Colonic mucosa (tissue), 4 donors: ENCODE measurements around the gene DUT. TPM values are rescaled to one million over a fixed set of nuclear protein-coding genes. Genes with fewer than 3 reads are reported as not detected.

Experiments used
- DNase-seq: peaks from one replicate; pipeline ENCODE4 v3.0.0-alpha.2; 2020
- H3K27ac ChIP-seq: fragments of 200-600 bp; one replicate; pipeline ENCODE4 v1.8.0; 2021
- H3K27me3 ChIP-seq: fragments of 200-600 bp; one replicate; pipeline ENCODE4 v1.8.0; 2021
- H3K36me3 ChIP-seq: fragments of 200-600 bp; one replicate; pipeline ENCODE4 v1.8.0; 2021
- H3K4me1 ChIP-seq: fragments of 200-600 bp; one replicate; pipeline ENCODE4 v1.8.0; 2021; ENCODE audit warnings: mild to moderate bottlenecking
- H3K4me3 ChIP-seq: fragments of 200-600 bp; one replicate; pipeline ENCODE4 v1.8.0; 2021
- H3K9ac ChIP-seq, 2 donors: one replicate each; pipeline ENCODE4 v1.7.0; 2013; ENCODE audit warnings: control low read depth in 2 of 2, low read depth in 2 of 2, low read length in 2 of 2
- H3K9me3 ChIP-seq: fragments of 200-600 bp; one replicate; pipeline ENCODE4 v1.8.0; 2021
- CTCF ChIP-seq: fragments of 200-600 bp; IDR thresholded peaks from one replicate; pipeline ENCODE4 v1.8.0; 2022; ENCODE audit warnings: antibody characterized with exemption, mild to moderate bottlenecking
- intact Hi-C: fragments of 100-400 bp; cut with DNase I; formaldehyde crosslinking; loops from one replicate; pipeline ENCODE4 v1.14.1; 2022
- total RNA-seq, 2 donors: library from RNA; stranded (reverse); fragmentation: NEBNext Ultra II Directional in 1 of 2; extraction: Animal tissue kit (Norgen Biotek cat#: 25700) in 1 of 2; gene quantifications; one replicate each; pipeline ENCODE4 v1.2.1, GENCODE V29; 2021
- donor health status: healthy.
- donor health status: DM: no; HTN: no; CAD: no.
- donor health status: DM: no; HTN: no; CAD: no.

Gene DUT
- total RNA-seq, 2 donors from 2014 or later: 69.2 to 153 TPM

- Histone ChIP-seq H3K9me3 (no peaks in the 10 kb centered on the region), H3K4me1 (no peaks in the 10 kb centered on the region), H3K4me3 (no peak overlapping the region), H3K27ac (no peak overlapping the region), H3K36me3 (no peaks in the 10 kb centered on the region), H3K27me3 (no peaks in the 10 kb centered on the region), H3K9ac (no peak overlapping the region)
- intact Hi-C loops: no loop called here
- no peak for TF ChIP-seq CTCF
- DNase-seq: no peak
Measured at GRCh38 chr15:48306639-48307038, 24.6 kb upstream of the DUT start.

- no peak overlapping the region for H3K27ac ChIP-seq
- no peaks in the 10 kb centered on the region for H3K36me3 ChIP-seq
- H3K27me3 ChIP-seq: no peaks in the 10 kb centered on the region
- intact Hi-C loops: no loop called here
- no peaks in the 10 kb centered on the region for H3K4me1 ChIP-seq
- TF ChIP-seq CTCF: no peak
- H3K9me3 ChIP-seq: no peaks in the 10 kb centered on the region
- H3K9ac ChIP-seq: no peak overlapping the region
- DNase-seq: no peak
- H3K4me3 ChIP-seq: no peak overlapping the region
Measured at GRCh38 chr15:48307586-48307985, 23.6 kb upstream of the DUT start.

GRCh38 chr15:48309740-48310139 lies 21.5 kb upstream of the DUT start:
- H3K27ac ChIP-seq: no peak overlapping the region
- no peak overlapping the region for H3K4me3 ChIP-seq
- no peak for DNase-seq
- no peak for TF ChIP-seq CTCF
- no peaks in the 10 kb centered on the region for H3K4me1 ChIP-seq
- no peak overlapping the region for H3K9ac ChIP-seq
- no peaks in the 10 kb centered on the region for H3K27me3 ChIP-seq
- H3K9me3 ChIP-seq: no peaks in the 10 kb centered on the region
- intact Hi-C loops: no loop called here
- no peaks in the 10 kb centered on the region for H3K36me3 ChIP-seq

GRCh38 chr15:48313216-48313615 lies 18.0 kb upstream of the DUT start:
- Histone ChIP-seq H3K9ac (no peak overlapping the region), H3K4me3 (no peak overlapping the region), H3K36me3 (no peaks in the 10 kb centered on the region), H3K27me3 (no peaks in the 10 kb centered on the region), H3K27ac (no peak overlapping the region), H3K9me3 (no peaks in the 10 kb centered on the region), H3K4me1 (no peaks in the 10 kb centered on the region)
- no peak for TF ChIP-seq CTCF
- DNase-seq: no peak
- intact Hi-C loops: no loop called here

- no peak for TF ChIP-seq CTCF
- H3K9ac ChIP-seq: no peak overlapping the region
- H3K4me1 ChIP-seq: no peaks in the 10 kb centered on the region
- no peaks in the 10 kb centered on the region for H3K27me3 ChIP-seq
- H3K4me3 ChIP-seq: no peak overlapping the region
- H3K9me3 ChIP-seq: no peaks in the 10 kb centered on the region
- intact Hi-C loops: no loop called here
- H3K27ac ChIP-seq: no peak overlapping the region
- DNase-seq: no peak
- H3K36me3 ChIP-seq: no peaks in the 10 kb centered on the region
Measured at GRCh38 chr15:48315041-48315440, 16.2 kb upstream of the DUT start.

GRCh38 chr15:48317221-48317620 lies 14.0 kb upstream of the DUT start:
- no peak overlapping the region for H3K27ac ChIP-seq
- no peak for DNase-seq
- H3K4me3 ChIP-seq: no peak overlapping the region
- H3K27me3 ChIP-seq: no peaks in the 10 kb centered on the region
- intact Hi-C loops: no loop called here
- no peak for TF ChIP-seq CTCF
- no peaks in the 10 kb centered on the region for H3K9me3 ChIP-seq
- H3K4me1 ChIP-seq: no peaks in the 10 kb centered on the region
- H3K9ac ChIP-seq: no peak overlapping the region
- no peaks in the 10 kb centered on the region for H3K36me3 ChIP-seq
